GM21529 (cell line): ENCODE data around the gene MFSD2A.
"Not testable (repeated sequence)": the region's sequence is repeated elsewhere in the genome, so short reads cannot be mapped to it uniquely, and the experiment has no call there.

Source experiments
- ATAC-seq: cut with Tn5 transposase; IDR thresholded peaks from one replicate; pipeline ENCODE4 v1.9.1; 2021; ENCODE audit not compliant: unreplicated experiment

Gene MFSD2A

GRCh38 chr1:39954870-39955546, at the start of gene MFSD2A:
Gene MFSD2A (plus strand): TSS chr1:39955145. CDS start chr1:39955293, 148 bp downstream.
- peak; percentile 68 for ATAC-seq

DNA sequence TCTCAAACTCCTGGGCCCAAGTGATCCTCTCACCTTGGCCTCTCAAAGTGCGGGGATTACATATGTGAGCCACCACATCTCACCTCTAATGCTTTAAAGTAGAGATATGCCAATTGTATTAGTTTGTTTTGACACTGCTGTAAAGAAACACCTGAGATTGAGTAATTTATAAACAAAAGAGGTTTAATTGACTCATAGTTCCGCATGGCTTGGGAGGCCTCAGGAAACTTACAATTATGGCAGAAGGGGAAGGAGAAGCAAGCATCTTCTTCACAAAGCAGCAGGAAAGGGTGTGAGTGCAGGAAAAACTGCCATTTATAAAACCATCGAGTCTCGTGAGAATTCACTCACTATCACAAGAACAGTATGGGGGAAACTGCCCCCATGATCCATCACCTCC, 49.8 kb upstream of the MFSD2A start:
- ATAC-seq, result no peak

DNA sequence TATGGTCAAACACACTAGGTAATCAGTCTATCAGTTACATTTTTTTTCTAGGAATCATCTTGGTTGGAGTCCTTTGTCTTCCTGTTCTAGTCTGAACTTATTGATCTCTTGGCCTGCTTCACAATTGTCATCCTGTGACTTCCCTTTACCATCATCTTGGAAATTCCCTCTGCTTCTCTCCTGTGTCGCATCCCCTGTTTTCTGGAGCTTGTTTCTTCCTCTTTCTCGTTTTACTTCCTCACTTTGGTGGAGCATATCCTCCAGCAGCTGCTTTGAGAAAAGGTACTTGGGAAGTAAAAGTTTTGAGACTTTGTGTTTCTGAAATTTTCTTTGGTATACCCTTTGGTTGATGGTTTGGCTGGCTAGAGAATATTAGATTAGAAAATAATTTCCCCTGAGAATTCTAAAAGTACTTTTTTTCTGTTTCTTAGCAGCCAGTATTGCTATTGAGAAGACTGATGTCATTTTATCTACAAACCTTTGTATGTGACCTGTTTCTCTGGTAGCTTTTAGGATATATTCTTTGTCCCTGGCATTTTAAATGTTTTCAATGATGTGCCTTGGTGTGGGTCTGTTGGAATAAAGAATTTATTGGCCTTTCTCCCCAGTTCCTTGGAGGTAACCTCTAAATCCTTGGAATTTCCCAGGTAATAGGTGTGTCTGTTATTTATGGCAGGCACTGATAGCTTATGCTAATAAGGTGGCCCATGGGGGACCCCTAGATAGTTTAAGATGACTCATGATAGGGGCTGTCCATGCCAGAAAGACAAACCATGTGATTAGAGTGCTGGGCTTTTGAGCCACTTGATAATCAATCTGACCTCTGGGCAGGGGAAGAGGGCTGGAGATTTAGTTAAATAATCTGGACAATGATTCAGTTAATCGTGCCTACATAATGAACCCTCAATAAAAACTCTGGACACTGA, 47.2 kb upstream of the MFSD2A start:
- no peak for ATAC-seq

DNA sequence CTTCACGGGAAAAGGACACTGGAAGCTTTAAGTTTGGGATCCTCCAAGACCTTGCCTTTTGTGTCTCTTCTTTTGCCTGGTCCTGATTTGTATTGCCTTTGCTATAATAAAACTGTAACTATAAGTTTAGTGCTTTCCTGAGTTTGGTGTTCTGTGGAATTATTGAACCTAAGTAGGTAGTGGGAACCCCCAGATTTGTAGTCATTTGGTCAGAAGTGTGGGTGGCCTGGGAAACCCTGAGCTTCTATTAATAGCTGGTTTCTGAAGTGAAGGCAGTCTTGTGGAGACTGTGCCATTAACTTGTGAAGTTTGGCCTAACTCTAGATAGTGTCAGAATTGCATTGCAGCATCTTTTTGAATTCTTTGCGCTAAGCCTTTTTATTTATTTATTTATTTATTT, 46.4 kb upstream of the MFSD2A start:
- ATAC-seq, result no peak

GRCh38 chr1:39910263-39910662, 44.7 kb upstream of the MFSD2A start:
- ATAC-seq, result no peak

GRCh38 chr1:39913136-39913535, 41.8 kb upstream of the MFSD2A start:
- not testable (repeated sequence) for ATAC-seq

- no peak for ATAC-seq
Observed at GRCh38 chr1:39915499-39916129, 39.3 kb upstream of the MFSD2A start.

- ATAC-seq, result no peak
Observed at GRCh38 chr1:39917825-39918224, 37.1 kb upstream of the MFSD2A start.

DNA sequence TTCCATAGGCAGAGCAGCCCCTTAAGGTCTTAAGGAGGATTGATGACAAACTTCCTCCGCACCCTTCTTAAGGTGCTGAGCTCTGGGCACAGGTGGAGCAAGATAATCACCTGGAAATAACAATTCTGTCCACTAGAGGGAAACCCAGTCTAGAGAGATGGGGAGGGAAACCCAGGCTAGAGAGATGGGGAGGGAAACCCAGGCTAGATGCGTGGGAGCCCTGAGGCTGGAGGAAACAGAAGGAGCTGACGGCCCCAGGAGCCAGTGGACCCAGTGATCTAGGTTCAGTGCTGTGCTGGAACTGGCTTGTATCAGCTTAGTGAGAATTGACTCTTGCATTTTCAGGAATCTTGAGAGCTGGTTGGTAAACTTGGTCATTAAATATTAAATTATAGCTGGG, 35.4 kb upstream of the MFSD2A start:
- peak; percentile 49 for ATAC-seq

- no peak for ATAC-seq
Observed at GRCh38 chr1:39922251-39922688, 32.7 kb upstream of the MFSD2A start.

GRCh38 chr1:39925721-39926342, 29.1 kb upstream of the MFSD2A start:
- no peak for ATAC-seq

- no peak for ATAC-seq
Observed at GRCh38 chr1:39926343-39926793, 28.6 kb upstream of the MFSD2A start.

DNA sequence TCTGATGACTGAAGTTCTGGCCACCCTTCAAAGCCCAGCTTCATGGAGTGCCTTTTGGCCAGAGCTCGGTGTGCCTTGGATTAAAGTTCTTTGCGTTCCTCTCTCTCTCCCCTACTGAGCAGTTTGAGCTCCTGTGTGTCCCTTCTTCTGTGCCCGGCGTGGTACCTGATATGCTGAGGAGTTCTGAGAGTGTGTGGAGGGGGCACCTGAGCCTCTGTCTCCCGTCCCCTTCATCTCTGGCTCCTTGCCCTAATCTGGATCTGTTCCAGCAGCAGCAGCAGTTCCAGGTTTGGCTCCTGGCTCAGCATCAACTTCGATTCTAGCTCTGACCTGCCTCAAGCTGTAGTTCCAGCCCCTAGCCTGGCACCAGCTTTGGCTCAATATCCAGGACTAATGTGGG, 28.1 kb upstream of the MFSD2A start:
- no peak for ATAC-seq

GRCh38 chr1:39927538-39927937, 27.4 kb upstream of the MFSD2A start:
- no peak for ATAC-seq

DNA sequence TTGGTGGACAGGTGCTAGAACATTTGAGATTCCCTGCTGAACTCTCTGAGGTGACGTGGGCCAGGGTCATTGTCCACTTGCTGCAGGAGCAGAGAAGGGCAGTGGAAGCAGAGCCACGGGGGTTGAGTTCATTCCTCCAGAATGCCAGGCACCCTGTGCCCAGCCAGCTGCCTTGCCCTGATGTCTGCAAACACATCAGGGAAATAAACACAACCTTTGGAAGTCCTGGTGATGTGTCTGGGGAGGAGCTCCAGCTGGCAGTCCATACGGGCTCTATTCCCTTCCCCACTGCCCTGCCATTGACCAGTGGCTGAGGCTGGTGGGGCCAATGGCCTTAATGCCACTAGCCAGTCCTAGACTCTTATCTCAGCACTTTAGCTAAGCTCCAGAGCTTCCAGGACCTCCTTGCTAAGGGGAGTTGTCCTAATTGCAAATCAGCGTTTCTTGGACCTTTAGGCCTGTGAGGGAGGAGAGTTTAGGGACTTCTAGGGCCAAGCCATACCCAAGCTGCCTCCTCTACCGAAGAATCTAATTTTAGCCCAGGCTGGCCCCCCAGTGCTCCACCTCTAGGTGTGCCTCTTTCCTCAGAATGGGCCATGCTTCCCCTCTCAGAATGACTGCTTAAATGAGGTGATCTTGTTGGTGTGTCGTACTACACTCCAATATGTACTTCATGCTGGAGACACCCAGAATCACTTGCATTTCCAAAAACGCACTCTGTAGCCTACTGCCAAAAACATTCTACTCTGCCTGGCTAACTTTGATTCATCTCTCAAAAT, 25.9 kb upstream of the MFSD2A start:
- no peak for ATAC-seq

- no peak for ATAC-seq
Observed at GRCh38 chr1:39933956-39934941, 20.7 kb upstream of the MFSD2A start.

DNA sequence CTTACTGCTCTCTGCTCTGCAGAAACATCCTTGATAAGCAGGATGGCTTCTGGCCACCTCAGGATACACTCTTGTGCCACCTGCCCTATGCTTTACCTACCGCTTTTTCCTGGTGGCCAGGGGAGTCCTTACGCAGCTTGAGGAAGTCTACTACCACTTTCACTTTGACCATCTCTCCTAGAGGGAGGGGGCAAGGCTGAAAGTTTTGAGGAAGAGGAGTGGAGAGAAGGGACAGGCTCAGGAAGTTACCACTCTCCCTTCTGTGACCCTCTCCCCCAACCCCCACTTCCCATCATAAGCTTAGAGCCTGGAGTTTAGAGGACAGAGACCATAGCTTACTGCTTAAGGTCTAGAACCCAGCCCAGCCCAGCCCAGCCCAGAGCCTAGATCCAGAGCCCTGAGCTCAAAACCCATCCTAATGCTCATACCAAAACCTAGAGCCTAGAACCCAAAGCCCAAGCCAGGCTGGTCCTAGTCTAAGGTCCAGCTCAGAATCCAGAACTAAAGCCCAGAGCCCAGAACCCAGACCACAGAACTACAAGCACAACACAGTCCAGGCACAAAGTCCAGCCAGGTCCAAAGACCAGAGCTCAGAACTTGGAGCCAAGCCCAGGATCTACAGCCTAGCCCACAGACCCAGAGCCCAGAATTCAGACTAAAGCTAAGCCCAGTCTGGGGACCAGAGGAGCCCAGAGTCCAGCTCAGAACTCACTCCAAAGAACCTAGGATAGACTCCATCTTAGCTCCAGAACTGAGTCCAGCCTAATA, 18.0 kb upstream of the MFSD2A start:
- no peak for ATAC-seq

GRCh38 chr1:39938856-39939255, 16.1 kb upstream of the MFSD2A start:
- no peak for ATAC-seq
